ENCODE data around the gene FSTL4.

DNA sequence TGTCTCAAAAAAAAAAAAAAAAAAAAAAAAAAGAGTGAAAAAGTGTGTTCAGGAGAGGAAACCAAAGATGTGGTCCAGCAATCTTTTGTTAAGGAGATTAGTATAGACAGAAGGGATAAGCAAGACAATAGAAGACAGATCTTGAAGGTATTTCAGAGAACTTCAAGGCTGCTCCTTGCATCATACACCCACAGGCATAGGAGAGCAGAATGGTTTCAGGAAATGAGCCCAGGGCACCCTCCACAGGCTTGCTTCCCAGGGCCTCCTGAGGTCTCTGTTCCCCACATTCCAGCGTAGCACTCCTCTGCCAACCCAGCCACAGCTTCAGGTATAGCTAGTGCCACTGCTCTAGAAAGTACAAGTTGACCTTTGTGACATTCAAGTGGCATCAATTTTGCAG is 65.8 kb downstream of the FSTL4 start:
- TF ChIP-seq, protein P1, sequence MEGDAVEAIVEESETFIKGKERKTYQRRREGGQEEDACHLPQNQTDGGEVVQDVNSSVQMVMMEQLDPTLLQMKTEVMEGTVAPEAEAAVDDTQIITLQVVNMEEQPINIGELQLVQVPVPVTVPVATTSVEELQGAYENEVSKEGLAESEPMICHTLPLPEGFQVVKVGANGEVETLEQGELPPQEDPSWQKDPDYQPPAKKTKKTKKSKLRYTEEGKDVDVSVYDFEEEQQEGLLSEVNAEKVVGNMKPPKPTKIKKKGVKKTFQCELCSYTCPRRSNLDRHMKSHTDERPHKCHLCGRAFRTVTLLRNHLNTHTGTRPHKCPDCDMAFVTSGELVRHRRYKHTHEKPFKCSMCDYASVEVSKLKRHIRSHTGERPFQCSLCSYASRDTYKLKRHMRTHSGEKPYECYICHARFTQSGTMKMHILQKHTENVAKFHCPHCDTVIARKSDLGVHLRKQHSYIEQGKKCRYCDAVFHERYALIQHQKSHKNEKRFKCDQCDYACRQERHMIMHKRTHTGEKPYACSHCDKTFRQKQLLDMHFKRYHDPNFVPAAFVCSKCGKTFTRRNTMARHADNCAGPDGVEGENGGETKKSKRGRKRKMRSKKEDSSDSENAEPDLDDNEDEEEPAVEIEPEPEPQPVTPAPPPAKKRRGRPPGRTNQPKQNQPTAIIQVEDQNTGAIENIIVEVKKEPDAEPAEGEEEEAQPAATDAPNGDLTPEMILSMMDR (IDR thresholded peaks at IDR 0.05), result no peak
- no peak for TF ChIP-seq EP300 (IDR thresholded peaks at IDR 0.05)
- no peak for TF ChIP-seq POLR2A (IDR thresholded peaks at IDR 0.05)

Data from upper lobe of left lung (tissue), 4 donors.